K562 (cell line): Measurements from ENCODE around the gene WNT2. TPM values are rescaled to one million over a fixed set of nuclear protein-coding genes. Genes with fewer than 3 reads are reported as not detected.

Experiments used
- CBX8 ChIP-seq: fragments of 200-600 bp; sonication (generic); IDR thresholded peaks from 2 replicates; pipeline ENCODE4 v1.6.1; 2012; ENCODE audit warnings: borderline replicate concordance, mixed run types, low read depth, mild to moderate bottlenecking, moderate library complexity, mixed read lengths, low read length, control low read depth, inconsistent platforms; ENCODE audit not compliant: poor library complexity, severe bottlenecking; ENCODE audit errors: extremely low read depth
- DPF2 ChIP-seq: fragments of 450-650 bp; IDR thresholded peaks from 2 replicates; pipeline ENCODE4 v1.6.1; 2016
- RAD21 ChIP-seq, 2 experiments: fragments of 250-450 bp in 1 of 2; fragments of 450-650 bp in 1 of 2; sonication (Bioruptor Pico) in 1 of 2; formaldehyde crosslinking in 1 of 2; IDR thresholded peaks in 1 of 2; conservative IDR thresholded peaks in 1 of 2; 2 replicates each; pipeline versions ENCODE4 v1.4.0 to v1.8.0; 2020 to 2022; ENCODE audit warnings: mild to moderate bottlenecking in 2 of 2, moderate library complexity in 1 of 2
- RBM15 ChIP-seq: fragments of 200-400 bp; formaldehyde crosslinking; IDR thresholded peaks from 2 replicates; pipeline ENCODE4 v1.6.1; 2018; ENCODE audit warnings: mild to moderate bottlenecking, low read length, moderate library complexity; ENCODE audit not compliant: insufficient read depth
- SRSF3 ChIP-seq: fragments of 200-400 bp; formaldehyde crosslinking; IDR thresholded peaks from 2 replicates; pipeline ENCODE4 v1.6.1; 2016; ENCODE audit warnings: mild to moderate bottlenecking, low read length, moderate library complexity; ENCODE audit not compliant: insufficient read depth
- THRB ChIP-seq: fragments of 450-650 bp; formaldehyde crosslinking; conservative IDR thresholded peaks from 2 replicates; pipeline ENCODE4 v1.4.0; 2022; ENCODE audit warnings: mild to moderate bottlenecking, missing genetic modification characterization
- VEZF1 ChIP-seq: fragments of 200-800 bp; sonication (Bioruptor generic); IDR thresholded peaks from 2 replicates; pipeline ENCODE4 v1.6.1; 2017; ENCODE audit warnings: missing genetic modification characterization, missing compliant biosample characterization
- ZEB2 ChIP-seq: fragments of 450-650 bp; IDR thresholded peaks from 2 replicates; pipeline ENCODE4 v1.6.1; 2016
- ZNF354B ChIP-seq: fragments of 250-450 bp; sonication (Bioruptor Pico); IDR thresholded peaks from 2 replicates; pipeline ENCODE4 v1.4.0; 2020
- polyA plus RNA-seq, 8 experiments: library from polyadenylated mRNA; depleted of rRNA in 4 of 8; stranded (reverse) in 5 of 8; unstranded in 3 of 8; fragments of >200 nt; fragmentation: Nextera tagmentation in 2 of 8; fragmentation: Illumina TruSeq in 1 of 8; extraction: Ambion mirVana in 2 of 8; extraction: Trizol in 1 of 8; gene quantifications; 2 replicates each; pipeline versions ENCODE4 v1.2.1 to v1.2.3, GENCODE V29; 2011 to 2014; ENCODE audit warnings: inconsistent platforms in 1 of 8, missing spikeins in 1 of 8
- total RNA-seq, 7 experiments: library from RNA; depleted of rRNA in 6 of 7; stranded (reverse); fragments of >200 nt in 6 of 7; fragmentation: Illumina TruSeq in 2 of 7; extraction: Trizol in 2 of 7; gene quantifications; 2 replicates each; pipeline versions ENCODE4 v1.2.1 to v1.2.3, GENCODE V29; 2011 to 2021; ENCODE audit warnings: low replicate concordance in 1 of 7
- TF ChIP-seq, protein P1 (sequence below): fragments of 200-800 bp; sonication (Bioruptor generic); IDR thresholded peaks from 2 replicates; pipeline ENCODE4 v1.6.1; 2016; ENCODE audit warnings: missing genetic modification characterization, missing compliant biosample characterization

Gene WNT2
- total and polyA plus RNA-seq, 9 of the 15 experiments (the other 6 are each of a cell fraction or from before 2014, with no cell fraction given) = 0.04 TPM; not detected in 8

DNA sequence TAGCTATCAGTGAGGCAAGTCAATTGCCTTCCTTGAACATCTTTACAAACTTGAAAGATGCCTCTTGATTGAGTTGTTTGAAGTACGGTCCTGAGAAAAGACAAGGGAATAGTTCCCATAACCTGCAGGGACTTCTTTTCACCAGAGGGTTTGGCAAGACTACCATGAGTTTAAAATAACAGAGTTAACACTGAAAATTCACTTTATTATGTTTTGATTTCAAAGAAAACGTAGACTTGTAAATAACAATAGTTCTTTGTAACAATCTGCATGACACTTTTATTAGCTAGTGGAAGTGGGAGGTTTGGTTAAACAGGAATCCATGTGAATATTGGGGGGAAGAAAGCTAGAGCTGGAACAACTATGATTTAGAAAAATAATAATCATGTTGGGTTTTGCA lies 49.5 kb downstream of the WNT2 start (continued):
- TF ChIP-seq, protein P1, sequence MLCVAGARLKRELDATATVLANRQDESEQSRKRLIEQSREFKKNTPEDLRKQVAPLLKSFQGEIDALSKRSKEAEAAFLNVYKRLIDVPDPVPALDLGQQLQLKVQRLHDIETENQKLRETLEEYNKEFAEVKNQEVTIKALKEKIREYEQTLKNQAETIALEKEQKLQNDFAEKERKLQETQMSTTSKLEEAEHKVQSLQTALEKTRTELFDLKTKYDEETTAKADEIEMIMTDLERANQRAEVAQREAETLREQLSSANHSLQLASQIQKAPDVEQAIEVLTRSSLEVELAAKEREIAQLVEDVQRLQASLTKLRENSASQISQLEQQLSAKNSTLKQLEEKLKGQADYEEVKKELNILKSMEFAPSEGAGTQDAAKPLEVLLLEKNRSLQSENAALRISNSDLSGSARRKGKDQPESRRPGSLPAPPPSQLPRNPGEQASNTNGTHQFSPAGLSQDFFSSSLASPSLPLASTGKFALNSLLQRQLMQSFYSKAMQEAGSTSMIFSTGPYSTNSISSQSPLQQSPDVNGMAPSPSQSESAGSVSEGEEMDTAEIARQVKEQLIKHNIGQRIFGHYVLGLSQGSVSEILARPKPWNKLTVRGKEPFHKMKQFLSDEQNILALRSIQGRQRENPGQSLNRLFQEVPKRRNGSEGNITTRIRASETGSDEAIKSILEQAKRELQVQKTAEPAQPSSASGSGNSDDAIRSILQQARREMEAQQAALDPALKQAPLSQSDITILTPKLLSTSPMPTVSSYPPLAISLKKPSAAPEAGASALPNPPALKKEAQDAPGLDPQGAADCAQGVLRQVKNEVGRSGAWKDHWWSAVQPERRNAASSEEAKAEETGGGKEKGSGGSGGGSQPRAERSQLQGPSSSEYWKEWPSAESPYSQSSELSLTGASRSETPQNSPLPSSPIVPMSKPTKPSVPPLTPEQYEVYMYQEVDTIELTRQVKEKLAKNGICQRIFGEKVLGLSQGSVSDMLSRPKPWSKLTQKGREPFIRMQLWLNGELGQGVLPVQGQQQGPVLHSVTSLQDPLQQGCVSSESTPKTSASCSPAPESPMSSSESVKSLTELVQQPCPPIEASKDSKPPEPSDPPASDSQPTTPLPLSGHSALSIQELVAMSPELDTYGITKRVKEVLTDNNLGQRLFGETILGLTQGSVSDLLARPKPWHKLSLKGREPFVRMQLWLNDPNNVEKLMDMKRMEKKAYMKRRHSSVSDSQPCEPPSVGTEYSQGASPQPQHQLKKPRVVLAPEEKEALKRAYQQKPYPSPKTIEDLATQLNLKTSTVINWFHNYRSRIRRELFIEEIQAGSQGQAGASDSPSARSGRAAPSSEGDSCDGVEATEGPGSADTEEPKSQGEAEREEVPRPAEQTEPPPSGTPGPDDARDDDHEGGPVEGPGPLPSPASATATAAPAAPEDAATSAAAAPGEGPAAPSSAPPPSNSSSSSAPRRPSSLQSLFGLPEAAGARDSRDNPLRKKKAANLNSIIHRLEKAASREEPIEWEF (CRISPR knock-in tag) = no peak
- TF ChIP-seq VEZF1 (CRISPR knock-in tag) (no peak), RBM15 (no peak), THRB (CRISPR knock-in tag) (no peak), DPF2 (no peak), RAD21 (CRISPR knock-in tag; conservative IDR thresholded peaks at IDR 0.05 in 1 of 2, IDR thresholded peaks at IDR 0.05 in 1 of 2) (no peak), ZEB2 (no peak), ZNF354B (no peak), SRSF3 (no peak), CBX8 (no peak)
